A204.1 (cell line): ENCODE data around the gene SLC38A2.

Source experiments
- FAIRE-seq: peaks from 2 replicates; lab custom pipeline; 2012; peaks lifted over from hg19 to GRCh38; lab: Jason Lieb, UNC

The SLC38A2 gene

GRCh38 chr12:46374310-46374709 is 1.7 kb upstream of the SLC38A2 start:
- no peak for FAIRE-seq

GRCh38 chr12:46373301-46374296 is 1.0 kb upstream of the SLC38A2 start:
- no peak for FAIRE-seq

- FAIRE-seq: no peak
These were observed 642 bp downstream of the SLC38A2 start for GRCh38 chr12:46371718-46372543.

GRCh38 chr12:46370792-46371717 is 1.5 kb downstream of the SLC38A2 start:
- no peak for FAIRE-seq

GRCh38 chr12:46370380-46370734 is 2.2 kb downstream of the SLC38A2 start:
- FAIRE-seq: no peak

GRCh38 chr12:46369474-46370379 is 2.8 kb downstream of the SLC38A2 start:
- no peak for FAIRE-seq

- no peak for FAIRE-seq
These were observed 3.5 kb downstream of the SLC38A2 start for GRCh38 chr12:46369095-46369473.

GRCh38 chr12:46368684-46369083 is 3.9 kb downstream of the SLC38A2 start:
- no peak for FAIRE-seq

- FAIRE-seq: no peak
These were observed 4.4 kb downstream of the SLC38A2 start for GRCh38 chr12:46368138-46368537.

GRCh38 chr12:46367351-46368029 is 5.1 kb downstream of the SLC38A2 start:
- FAIRE-seq: no peak

- FAIRE-seq: no peak
These were observed 5.8 kb downstream of the SLC38A2 start for GRCh38 chr12:46366771-46367170.

GRCh38 chr12:46365951-46366379 is 6.6 kb downstream of the SLC38A2 start:
- no peak for FAIRE-seq

GRCh38 chr12:46364777-46365580 is 7.6 kb downstream of the SLC38A2 start:
- FAIRE-seq: no peak

GRCh38 chr12:46364300-46364696 is 8.3 kb downstream of the SLC38A2 start:
- no peak for FAIRE-seq

- no peak for FAIRE-seq
These were observed 8.8 kb downstream of the SLC38A2 start for GRCh38 chr12:46363582-46364299.

GRCh38 chr12:46362895-46363581 is 9.5 kb downstream of the SLC38A2 start:
- no peak for FAIRE-seq

- FAIRE-seq: no peak
These were observed 10.9 kb downstream of the SLC38A2 start for GRCh38 chr12:46361667-46362034.
